LHCN-M2 (cell line): ENCODE results near the gene CDK13. TPM values are rescaled to one million over a fixed set of nuclear protein-coding genes. Genes with fewer than 3 reads are reported as not detected.

ENCODE experiments used
- DNase-seq: peaks from one replicate; pipeline ENCODE4 v3.0.0-alpha.2; 2012; ENCODE audit warnings: low read depth
- total RNA-seq: library from RNA; depleted of rRNA; stranded (reverse); fragments of >200 nt; gene quantifications from 2 replicates; pipeline ENCODE4 v1.2.3, GENCODE V29; 2014

CDK13 gene
- total RNA-seq, 1 experiment from 2014 or later, result 44.0 TPM

GRCh38 chr7:40008223-40008815 lies 58.3 kb downstream of the CDK13 start:
- DNase-seq, result peak; percentile 68

DNA sequence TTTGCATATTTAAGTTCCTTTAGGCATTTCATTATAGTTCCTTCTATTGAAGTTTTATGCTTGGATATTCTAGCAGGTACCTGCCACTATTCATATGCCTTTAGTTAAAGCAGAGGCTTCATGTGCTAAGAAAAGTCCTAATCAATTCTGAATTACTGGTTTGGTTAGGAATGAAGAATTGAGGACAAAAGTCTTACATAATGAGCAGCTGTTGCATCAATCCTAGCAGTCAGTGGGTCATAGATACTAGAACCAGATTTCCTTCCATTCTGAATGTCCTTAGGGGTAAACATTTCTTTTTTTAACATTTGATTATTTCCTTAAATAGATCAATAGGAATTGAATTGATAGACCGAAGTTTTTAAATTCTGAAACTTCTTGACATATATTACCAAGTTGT lies 59.2 kb downstream of the CDK13 start:
- peak; percentile 8 for DNase-seq

- DNase-seq, result no peak
Measured at GRCh38 chr7:40014376-40014775, 64.3 kb downstream of the CDK13 start.

DNA sequence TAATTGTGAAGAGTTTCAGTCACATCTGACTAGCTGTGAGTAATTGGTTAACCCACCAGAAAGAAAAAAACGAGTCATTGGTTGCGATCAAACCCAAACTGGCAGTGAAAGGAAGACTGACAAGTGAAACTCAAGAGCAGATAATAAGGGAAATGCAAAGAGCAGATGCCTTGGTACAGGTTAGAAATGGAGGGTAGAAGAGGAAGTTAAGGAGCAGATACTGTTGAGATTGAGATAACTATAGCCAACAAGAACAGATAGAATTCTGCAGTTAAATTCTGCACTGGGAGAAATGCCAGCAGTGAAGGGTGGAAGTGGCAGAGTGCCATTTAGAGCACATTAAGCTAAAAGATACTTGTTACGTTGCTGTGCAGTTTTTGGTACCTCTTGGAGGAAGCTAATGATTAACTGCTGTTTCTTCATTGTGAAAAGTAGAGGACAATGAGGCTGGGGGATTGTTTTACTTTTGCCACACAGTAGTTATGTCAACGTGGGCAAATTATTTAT lies 65.8 kb downstream of the CDK13 start:
- DNase-seq, result peak; percentile 31

DNA sequence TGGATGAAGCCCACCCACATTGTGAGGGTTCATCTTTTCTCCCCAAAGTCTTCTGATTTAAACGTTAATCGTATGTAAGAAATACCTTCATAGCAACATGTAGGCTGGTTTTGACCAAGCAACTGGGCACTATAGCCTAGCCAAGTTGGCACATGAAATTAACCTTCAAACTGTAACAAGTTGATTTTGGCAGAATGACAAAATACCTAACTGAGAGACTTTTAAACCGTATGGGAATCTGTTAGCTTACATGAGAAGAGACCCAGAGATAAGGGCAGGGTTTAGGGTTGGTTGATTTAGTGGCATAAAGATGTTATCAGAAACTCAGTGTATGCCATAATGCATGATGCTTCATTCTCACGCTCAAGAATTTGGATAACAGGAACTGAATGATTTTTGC lies 69.5 kb downstream of the CDK13 start:
- DNase-seq, result no peak

GRCh38 chr7:40024048-40024447 lies 74.0 kb downstream of the CDK13 start:
- no peak for DNase-seq

DNA sequence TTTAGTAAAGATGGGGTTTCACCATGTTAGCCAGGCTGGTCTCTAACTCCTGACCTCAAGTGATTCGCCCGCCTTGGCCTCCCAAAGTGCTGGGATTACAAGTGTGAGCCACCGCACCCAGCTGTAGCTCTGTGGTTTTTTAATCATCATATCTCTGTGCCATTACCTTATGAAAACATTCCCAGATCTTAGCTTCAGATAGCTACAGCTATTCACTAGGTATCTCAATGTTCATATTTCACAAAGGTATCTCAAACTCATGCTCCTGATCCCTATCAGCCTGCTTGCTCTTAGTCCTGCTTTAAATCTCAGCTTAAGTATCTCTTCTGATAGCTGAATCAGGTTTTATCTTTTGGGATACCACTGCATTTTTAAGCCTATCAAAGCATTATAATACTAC lies 74.8 kb downstream of the CDK13 start:
- no peak for DNase-seq

GRCh38 chr7:40027545-40027944 lies 77.5 kb downstream of the CDK13 start:
- DNase-seq, result no peak

- DNase-seq, result no peak
Measured at GRCh38 chr7:40033826-40034225, 83.8 kb downstream of the CDK13 start.

DNA sequence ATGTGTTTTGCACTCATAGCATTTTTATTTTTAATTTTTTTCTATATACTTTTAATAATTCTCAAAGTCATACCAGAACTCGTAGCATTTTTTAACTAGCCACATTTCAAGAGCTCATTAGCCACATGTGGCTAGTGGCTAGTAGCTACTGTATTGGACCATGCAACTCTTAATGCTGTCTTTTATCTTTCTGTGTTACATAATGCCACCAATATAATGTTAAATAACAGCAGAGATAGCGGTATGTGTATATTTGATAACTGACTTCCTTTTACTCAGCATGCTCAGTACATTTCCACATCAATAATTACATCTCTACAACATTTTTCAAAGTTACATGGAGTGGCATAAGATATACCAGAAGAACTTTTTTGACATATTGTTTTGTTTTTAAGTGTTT lies 91.4 kb downstream of the CDK13 start:
- no peak for DNase-seq

- DNase-seq, result no peak
Measured at GRCh38 chr7:40043164-40043563, 93.1 kb downstream of the CDK13 start.

GRCh38 chr7:40047661-40048060 lies 97.6 kb downstream of the CDK13 start:
- peak; percentile 10 for DNase-seq

GRCh38 chr7:40057292-40057691 lies 107.2 kb downstream of the CDK13 start:
- peak; percentile 58 for DNase-seq

DNA sequence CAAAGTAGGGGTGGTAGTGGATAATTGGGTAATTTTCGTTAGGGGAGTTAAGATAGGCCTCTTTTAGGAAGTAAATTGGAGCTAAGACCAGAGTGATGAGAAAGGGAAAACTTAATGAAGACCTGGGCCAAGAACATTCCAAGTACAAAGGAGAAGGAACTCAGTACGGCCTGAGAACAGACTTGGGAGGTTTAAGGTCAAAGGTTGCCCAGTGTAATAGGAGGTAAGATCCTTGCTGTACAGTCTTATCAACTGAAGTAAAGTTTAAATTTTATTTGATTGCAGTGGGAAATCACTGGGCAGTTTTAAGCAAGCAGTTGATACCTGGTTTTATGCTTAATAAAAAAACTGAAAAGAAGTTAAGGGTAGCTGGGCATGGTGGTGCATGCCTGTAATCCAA lies 108.0 kb downstream of the CDK13 start:
- DNase-seq, result no peak

- peak; percentile 9 for DNase-seq
Measured at GRCh38 chr7:40058636-40059035, 108.6 kb downstream of the CDK13 start.

- no peak for DNase-seq
Measured at GRCh38 chr7:40059057-40059456, 109.0 kb downstream of the CDK13 start.

- no peak for DNase-seq
Measured at GRCh38 chr7:40072268-40072667, 122.2 kb downstream of the CDK13 start.

DNA sequence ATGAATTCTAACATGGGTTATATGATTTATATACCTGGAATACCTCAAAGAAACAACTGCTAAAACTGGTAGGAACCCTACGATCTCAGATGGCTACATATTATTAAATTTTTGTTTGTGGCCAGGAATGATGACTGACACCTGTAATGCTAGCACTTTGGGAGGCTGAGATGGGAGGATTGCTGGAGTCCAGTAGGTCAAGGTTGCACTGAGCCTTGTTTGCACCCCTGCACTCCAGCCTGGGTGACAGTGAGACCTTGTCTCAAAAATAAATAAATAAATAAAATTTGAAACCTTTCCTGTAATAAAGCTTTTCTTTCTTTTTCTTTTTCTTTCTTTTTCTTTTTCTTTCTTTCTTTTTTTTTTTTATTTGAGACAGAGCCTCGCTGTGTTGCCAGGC lies 123.2 kb downstream of the CDK13 start:
- no peak for DNase-seq

- DNase-seq, result no peak
Measured at GRCh38 chr7:40077849-40078248, 127.8 kb downstream of the CDK13 start.

GRCh38 chr7:40092182-40092581 lies 142.1 kb downstream of the CDK13 start:
- no peak for DNase-seq

- no peak for DNase-seq
Measured at GRCh38 chr7:40093631-40094350, 143.7 kb downstream of the CDK13 start.

DNA sequence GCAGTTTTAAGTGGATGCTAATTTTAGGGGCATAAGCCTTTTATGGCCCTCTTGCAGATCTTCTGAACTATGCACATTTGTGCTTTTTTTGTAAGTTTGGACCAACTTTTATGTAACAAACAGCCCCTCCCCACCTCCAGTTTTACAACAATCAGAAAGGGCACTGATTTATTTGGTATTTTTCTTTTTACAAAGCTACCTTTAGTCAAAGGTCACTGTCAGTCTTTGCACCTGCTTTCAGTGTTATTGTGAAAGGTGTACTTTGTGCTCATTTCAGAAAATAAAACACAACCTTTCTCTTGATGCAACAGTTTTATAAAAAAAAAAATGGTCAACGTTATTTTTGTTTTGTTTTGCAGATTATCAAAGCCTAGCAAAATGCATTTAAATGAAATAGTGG lies 145.2 kb downstream of the CDK13 start:
- DNase-seq, result no peak

DNA sequence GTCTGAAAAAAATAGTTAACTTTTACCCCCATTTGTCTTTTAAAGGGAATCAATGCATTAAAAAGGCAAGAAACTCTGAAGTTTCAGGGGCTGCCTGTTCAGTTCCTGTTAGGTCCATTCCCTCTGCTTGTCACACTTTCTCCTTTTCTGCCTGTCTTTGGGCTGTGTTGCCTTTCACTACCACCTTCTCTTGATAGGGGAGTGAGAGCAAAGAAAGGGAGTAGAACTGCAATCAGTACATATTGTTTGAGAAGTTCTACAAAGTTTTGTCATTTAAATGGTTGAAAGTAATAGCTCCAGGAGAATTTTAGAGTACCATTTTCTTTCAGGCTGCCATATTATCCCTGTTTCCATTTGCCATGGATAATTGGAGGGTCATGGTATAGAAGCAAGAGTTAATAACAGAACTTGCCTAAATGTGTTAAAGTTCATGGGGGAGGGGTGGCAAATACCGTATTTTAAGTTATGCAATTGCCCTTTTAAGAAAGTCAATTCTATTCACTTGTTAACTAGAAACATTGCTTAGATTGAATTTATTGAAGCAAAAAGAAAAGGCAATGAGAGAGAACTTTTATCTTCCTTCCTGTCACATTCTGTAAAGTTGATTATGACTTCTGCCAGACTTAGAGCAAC lies 145.8 kb downstream of the CDK13 start:
- no peak for DNase-seq
